GM23338 (cell line): ENCODE data around the gene GRM2. TPM values are rescaled to one million over a fixed set of nuclear protein-coding genes. Genes with fewer than 3 reads are reported as not detected.

Source experiments
- CREB1 ChIP-seq: fragments of 250-450 bp; sonication (Bioruptor Pico); IDR thresholded peaks from 2 replicates; pipeline ENCODE4 v1.5.0; 2020; ENCODE audit warnings: low read depth, mild to moderate bottlenecking, moderate library complexity
- EZH2 ChIP-seq: fragments of 200-600 bp; sonication (generic); IDR thresholded peaks from one replicate; pipeline ENCODE4 v1.8.0; 2017; ENCODE audit warnings: antibody characterized with exemption, mild to moderate bottlenecking, low read depth; ENCODE audit not compliant: unreplicated experiment
- JUNB ChIP-seq: IDR thresholded peaks from one replicate; pipeline ENCODE4 v1.6.1; 2016; ENCODE audit warnings: antibody characterized with exemption; ENCODE audit not compliant: unreplicated experiment
- POLR2AphosphoS5 ChIP-seq: IDR thresholded peaks from 2 replicates; pipeline ENCODE4 v1.6.1; 2016; ENCODE audit warnings: antibody characterized with exemption, low read depth
- STAT1 ChIP-seq: IDR thresholded peaks from one replicate; pipeline ENCODE4 v1.6.1; 2016; ENCODE audit warnings: antibody characterized with exemption; ENCODE audit not compliant: unreplicated experiment
- ZNF331 ChIP-seq: fragments of 250-450 bp; sonication (Bioruptor Pico); IDR thresholded peaks from 2 replicates; pipeline ENCODE4 v1.5.0; 2020; ENCODE audit warnings: low read depth, mild to moderate bottlenecking, moderate library complexity
- polyA plus RNA-seq: library from polyadenylated mRNA; unstranded; fragments of >200 nt; fragmentation: Nextera tagmentation; extraction: Ambion mirVana; gene quantifications from 2 replicates; pipeline ENCODE4 v1.2.1, GENCODE V29; 2016
- total RNA-seq: library from RNA; depleted of rRNA; stranded (reverse); fragments of >200 nt; shearing (Covaris generic); gene quantifications from 2 replicates; pipeline ENCODE4 v1.2.3, GENCODE V29; 2014
- TF ChIP-seq, protein P1 (sequence below): fragments of 250-450 bp; sonication (Bioruptor Pico); IDR thresholded peaks from 2 replicates; pipeline ENCODE4 v1.5.0; 2020; ENCODE audit warnings: mild to moderate bottlenecking, moderate library complexity
- TF ChIP-seq, protein P2 (sequence below): IDR thresholded peaks from 2 replicates; pipeline ENCODE4 v1.6.1; 2016; ENCODE audit warnings: antibody characterized with exemption
- TF ChIP-seq, protein P3 (sequence below): IDR thresholded peaks from one replicate; pipeline ENCODE4 v1.6.1; 2018; ENCODE audit warnings: antibody characterized with exemption; ENCODE audit not compliant: unreplicated experiment

Gene GRM2
- total and polyA plus RNA-seq, 2 experiments from 2014 or later: 2.1 to 5.1 TPM

DNA sequence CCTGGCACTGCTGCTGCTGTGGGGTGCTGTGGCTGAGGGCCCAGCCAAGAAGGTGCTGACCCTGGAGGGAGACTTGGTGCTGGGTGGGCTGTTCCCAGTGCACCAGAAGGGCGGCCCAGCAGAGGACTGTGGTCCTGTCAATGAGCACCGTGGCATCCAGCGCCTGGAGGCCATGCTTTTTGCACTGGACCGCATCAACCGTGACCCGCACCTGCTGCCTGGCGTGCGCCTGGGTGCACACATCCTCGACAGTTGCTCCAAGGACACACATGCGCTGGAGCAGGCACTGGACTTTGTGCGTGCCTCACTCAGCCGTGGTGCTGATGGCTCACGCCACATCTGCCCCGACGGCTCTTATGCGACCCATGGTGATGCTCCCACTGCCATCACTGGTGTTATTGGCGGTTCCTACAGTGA is 2.1 kb downstream of the GRM2 start (continued):
- TF ChIP-seq, protein P1, sequence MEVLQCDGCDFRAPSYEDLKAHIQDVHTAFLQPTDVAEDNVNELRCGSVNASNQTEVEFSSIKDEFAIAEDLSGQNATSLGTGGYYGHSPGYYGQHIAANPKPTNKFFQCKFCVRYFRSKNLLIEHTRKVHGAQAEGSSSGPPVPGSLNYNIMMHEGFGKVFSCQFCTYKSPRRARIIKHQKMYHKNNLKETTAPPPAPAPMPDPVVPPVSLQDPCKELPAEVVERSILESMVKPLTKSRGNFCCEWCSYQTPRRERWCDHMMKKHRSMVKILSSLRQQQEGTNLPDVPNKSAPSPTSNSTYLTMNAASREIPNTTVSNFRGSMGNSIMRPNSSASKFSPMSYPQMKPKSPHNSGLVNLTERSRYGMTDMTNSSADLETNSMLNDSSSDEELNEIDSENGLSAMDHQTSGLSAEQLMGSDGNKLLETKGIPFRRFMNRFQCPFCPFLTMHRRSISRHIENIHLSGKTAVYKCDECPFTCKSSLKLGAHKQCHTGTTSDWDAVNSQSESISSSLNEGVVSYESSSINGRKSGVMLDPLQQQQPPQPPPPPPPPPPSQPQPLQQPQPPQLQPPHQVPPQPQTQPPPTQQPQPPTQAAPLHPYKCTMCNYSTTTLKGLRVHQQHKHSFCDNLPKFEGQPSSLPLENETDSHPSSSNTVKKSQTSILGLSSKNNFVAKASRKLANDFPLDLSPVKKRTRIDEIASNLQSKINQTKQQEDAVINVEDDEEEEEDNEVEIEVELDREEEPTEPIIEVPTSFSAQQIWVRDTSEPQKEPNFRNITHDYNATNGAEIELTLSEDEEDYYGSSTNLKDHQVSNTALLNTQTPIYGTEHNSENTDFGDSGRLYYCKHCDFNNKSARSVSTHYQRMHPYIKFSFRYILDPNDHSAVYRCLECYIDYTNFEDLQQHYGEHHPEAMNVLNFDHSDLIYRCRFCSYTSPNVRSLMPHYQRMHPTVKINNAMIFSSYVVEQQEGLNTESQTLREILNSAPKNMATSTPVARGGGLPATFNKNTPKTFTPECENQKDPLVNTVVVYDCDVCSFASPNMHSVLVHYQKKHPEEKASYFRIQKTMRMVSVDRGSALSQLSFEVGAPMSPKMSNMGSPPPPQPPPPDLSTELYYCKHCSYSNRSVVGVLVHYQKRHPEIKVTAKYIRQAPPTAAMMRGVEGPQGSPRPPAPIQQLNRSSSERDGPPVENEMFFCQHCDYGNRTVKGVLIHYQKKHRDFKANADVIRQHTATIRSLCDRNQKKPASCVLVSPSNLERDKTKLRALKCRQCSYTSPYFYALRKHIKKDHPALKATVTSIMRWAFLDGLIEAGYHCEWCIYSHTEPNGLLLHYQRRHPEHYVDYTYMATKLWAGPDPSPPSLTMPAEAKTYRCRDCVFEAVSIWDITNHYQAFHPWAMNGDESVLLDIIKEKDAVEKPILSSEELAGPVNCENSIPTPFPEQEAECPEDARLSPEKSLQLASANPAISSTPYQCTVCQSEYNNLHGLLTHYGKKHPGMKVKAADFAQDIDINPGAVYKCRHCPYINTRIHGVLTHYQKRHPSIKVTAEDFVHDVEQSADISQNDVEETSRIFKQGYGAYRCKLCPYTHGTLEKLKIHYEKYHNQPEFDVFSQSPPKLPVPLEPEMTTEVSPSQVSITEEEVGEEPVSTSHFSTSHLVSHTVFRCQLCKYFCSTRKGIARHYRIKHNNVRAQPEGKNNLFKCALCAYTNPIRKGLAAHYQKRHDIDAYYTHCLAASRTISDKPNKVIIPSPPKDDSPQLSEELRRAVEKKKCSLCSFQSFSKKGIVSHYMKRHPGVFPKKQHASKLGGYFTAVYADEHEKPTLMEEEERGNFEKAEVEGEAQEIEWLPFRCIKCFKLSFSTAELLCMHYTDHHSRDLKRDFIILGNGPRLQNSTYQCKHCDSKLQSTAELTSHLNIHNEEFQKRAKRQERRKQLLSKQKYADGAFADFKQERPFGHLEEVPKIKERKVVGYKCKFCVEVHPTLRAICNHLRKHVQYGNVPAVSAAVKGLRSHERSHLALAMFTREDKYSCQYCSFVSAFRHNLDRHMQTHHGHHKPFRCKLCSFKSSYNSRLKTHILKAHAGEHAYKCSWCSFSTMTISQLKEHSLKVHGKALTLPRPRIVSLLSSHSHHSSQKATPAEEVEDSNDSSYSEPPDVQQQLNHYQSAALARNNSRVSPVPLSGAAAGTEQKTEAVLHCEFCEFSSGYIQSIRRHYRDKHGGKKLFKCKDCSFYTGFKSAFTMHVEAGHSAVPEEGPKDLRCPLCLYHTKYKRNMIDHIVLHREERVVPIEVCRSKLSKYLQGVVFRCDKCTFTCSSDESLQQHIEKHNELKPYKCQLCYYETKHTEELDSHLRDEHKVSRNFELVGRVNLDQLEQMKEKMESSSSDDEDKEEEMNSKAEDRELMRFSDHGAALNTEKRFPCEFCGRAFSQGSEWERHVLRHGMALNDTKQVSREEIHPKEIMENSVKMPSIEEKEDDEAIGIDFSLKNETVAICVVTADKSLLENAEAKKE (CRISPR knock-in tag): no peak
- no peak for TF ChIP-seq POLR2AphosphoS5
- TF ChIP-seq ZNF331 (CRISPR knock-in tag): no peak
- TF ChIP-seq JUNB: no peak
- TF ChIP-seq, protein P2, sequence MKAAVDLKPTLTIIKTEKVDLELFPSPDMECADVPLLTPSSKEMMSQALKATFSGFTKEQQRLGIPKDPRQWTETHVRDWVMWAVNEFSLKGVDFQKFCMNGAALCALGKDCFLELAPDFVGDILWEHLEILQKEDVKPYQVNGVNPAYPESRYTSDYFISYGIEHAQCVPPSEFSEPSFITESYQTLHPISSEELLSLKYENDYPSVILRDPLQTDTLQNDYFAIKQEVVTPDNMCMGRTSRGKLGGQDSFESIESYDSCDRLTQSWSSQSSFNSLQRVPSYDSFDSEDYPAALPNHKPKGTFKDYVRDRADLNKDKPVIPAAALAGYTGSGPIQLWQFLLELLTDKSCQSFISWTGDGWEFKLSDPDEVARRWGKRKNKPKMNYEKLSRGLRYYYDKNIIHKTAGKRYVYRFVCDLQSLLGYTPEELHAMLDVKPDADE: no peak
- no peak for TF ChIP-seq EZH2
- TF ChIP-seq, protein P3, sequence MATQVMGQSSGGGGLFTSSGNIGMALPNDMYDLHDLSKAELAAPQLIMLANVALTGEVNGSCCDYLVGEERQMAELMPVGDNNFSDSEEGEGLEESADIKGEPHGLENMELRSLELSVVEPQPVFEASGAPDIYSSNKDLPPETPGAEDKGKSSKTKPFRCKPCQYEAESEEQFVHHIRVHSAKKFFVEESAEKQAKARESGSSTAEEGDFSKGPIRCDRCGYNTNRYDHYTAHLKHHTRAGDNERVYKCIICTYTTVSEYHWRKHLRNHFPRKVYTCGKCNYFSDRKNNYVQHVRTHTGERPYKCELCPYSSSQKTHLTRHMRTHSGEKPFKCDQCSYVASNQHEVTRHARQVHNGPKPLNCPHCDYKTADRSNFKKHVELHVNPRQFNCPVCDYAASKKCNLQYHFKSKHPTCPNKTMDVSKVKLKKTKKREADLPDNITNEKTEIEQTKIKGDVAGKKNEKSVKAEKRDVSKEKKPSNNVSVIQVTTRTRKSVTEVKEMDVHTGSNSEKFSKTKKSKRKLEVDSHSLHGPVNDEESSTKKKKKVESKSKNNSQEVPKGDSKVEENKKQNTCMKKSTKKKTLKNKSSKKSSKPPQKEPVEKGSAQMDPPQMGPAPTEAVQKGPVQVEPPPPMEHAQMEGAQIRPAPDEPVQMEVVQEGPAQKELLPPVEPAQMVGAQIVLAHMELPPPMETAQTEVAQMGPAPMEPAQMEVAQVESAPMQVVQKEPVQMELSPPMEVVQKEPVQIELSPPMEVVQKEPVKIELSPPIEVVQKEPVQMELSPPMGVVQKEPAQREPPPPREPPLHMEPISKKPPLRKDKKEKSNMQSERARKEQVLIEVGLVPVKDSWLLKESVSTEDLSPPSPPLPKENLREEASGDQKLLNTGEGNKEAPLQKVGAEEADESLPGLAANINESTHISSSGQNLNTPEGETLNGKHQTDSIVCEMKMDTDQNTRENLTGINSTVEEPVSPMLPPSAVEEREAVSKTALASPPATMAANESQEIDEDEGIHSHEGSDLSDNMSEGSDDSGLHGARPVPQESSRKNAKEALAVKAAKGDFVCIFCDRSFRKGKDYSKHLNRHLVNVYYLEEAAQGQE: no peak
- TF ChIP-seq CREB1 (CRISPR knock-in tag): no peak
- no peak for TF ChIP-seq STAT1
